HEK293 (cell line): ENCODE results near the gene TRUB2.

Experiments used
- CTCF ChIA-PET: fragments of 350-600 bp; formaldehyde crosslinking; extraction: SDS; loops from one replicate; lab custom pipeline; 2021; ENCODE audit warnings: antibody characterized with exemption; lab: Yijun Ruan, JAX
- POLR2A ChIA-PET: fragments of 300-600 bp; formaldehyde crosslinking; extraction: SDS; loops from one replicate; lab custom pipeline; 2020; ENCODE audit warnings: antibody characterized with exemption, inconsistent platforms; lab: Yijun Ruan, JAX
- H3K27ac ChIP-seq: fragments of 200-500 bp; sonication (Bioruptor generic); 2 replicates; pipeline ENCODE4 v1.5.1; 2014; ENCODE audit warnings: low read depth, low read length, control low read depth, inconsistent platforms; ENCODE audit errors: extremely low read depth
- H3K36me3 ChIP-seq, 2 experiments: fragments of 200-500 bp in 1 of 2; sonication (Bioruptor generic) in 1 of 2; 1 replicate in 1 of 2; 2 replicates in 1 of 2; pipeline ENCODE4 v1.5.1; 2014 to 2017; ENCODE audit warnings: inconsistent platforms in 2 of 2, low read length in 2 of 2; ENCODE audit not compliant: control insufficient read depth in 2 of 2, insufficient read depth in 1 of 2
- H3K4me1 ChIP-seq: fragments of 200-500 bp; sonication (Bioruptor generic); 2 replicates; pipeline ENCODE4 v1.5.1; 2014; ENCODE audit warnings: mild to moderate bottlenecking, low read length, inconsistent platforms; ENCODE audit not compliant: control insufficient read depth, insufficient read depth
- H3K4me3 ChIP-seq: 2 replicates; pipeline ENCODE4 v1.5.1; 2011; ENCODE audit warnings: low read depth, mild to moderate bottlenecking, control low read depth, low read length, moderate library complexity
- H3K9me3 ChIP-seq: fragments of 200-500 bp; sonication (Bioruptor generic); 2 replicates; pipeline ENCODE4 v1.5.1; 2014; ENCODE audit warnings: low read depth, low read length, inconsistent platforms; ENCODE audit not compliant: control insufficient read depth, insufficient read depth
- GLI4 ChIP-seq: fragments of 450-650 bp; formaldehyde crosslinking; IDR thresholded peaks from 2 replicates; pipeline ENCODE4 v1.5.1; 2016; ENCODE audit warnings: missing biosample characterization, missing genetic modification characterization
- MEIS1 ChIP-seq: sonication (generic); formaldehyde crosslinking; IDR thresholded peaks from 2 replicates; pipeline ENCODE4 v1.8.1; 2022; ENCODE audit warnings: missing genetic modification reagents, mild to moderate bottlenecking, borderline replicate concordance
- SP3 ChIP-seq: fragments of 450-650 bp; formaldehyde crosslinking; IDR thresholded peaks from 2 replicates; pipeline ENCODE4 v1.5.1; 2016; ENCODE audit warnings: missing biosample characterization, missing genetic modification characterization
- ZBTB8A ChIP-seq: fragments of 450-650 bp; formaldehyde crosslinking; IDR thresholded peaks from 2 replicates; pipeline ENCODE4 v1.5.1; 2016; ENCODE audit warnings: missing biosample characterization, missing genetic modification characterization
- ZNF175 ChIP-seq: fragments of 450-650 bp; formaldehyde crosslinking; IDR thresholded peaks from 2 replicates; pipeline ENCODE4 v1.5.1; 2016; ENCODE audit warnings: missing biosample characterization, missing genetic modification characterization
- ZNF223 ChIP-seq: fragments of 450-650 bp; formaldehyde crosslinking; IDR thresholded peaks from 2 replicates; pipeline ENCODE4 v1.5.1; 2016; ENCODE audit warnings: missing biosample characterization, missing genetic modification characterization
- ZNF248 ChIP-seq: fragments of 450-650 bp; formaldehyde crosslinking; IDR thresholded peaks from 2 replicates; pipeline ENCODE4 v1.5.1; 2017; ENCODE audit warnings: missing biosample characterization, missing genetic modification characterization
- ZNF274 ChIP-seq, 2 experiments: fragments of 200-500 bp in 1 of 2; fragments of 450-650 bp in 1 of 2; sonication (Bioruptor generic) in 1 of 2; formaldehyde crosslinking in 1 of 2; IDR thresholded peaks; 2 replicates each; pipeline versions ENCODE4 v1.5.1 to v1.6.1; 2014 to 2016; ENCODE audit warnings: borderline replicate concordance in 1 of 2, inconsistent platforms in 1 of 2, low read length in 1 of 2, missing biosample characterization in 1 of 2, missing genetic modification characterization in 1 of 2
- ZNF292 ChIP-seq: fragments of 450-650 bp; formaldehyde crosslinking; IDR thresholded peaks from 2 replicates; pipeline ENCODE4 v1.5.1; 2016; ENCODE audit warnings: low read depth, missing biosample characterization, missing genetic modification characterization, borderline replicate concordance
- ZNF510 ChIP-seq: fragments of 450-650 bp; formaldehyde crosslinking; IDR thresholded peaks from 2 replicates; pipeline ENCODE4 v1.5.1; 2018; ENCODE audit warnings: mild to moderate bottlenecking, missing genetic modification characterization, missing biosample characterization; ENCODE audit not compliant: insufficient replicate concordance
- ZNF514 ChIP-seq: fragments of 450-650 bp; formaldehyde crosslinking; IDR thresholded peaks from 2 replicates; pipeline ENCODE4 v1.5.1; 2016; ENCODE audit warnings: missing biosample characterization, missing genetic modification characterization
- ZNF530 ChIP-seq: fragments of 450-650 bp; formaldehyde crosslinking; IDR thresholded peaks from 2 replicates; pipeline ENCODE4 v1.5.1; 2016; ENCODE audit warnings: low read depth, missing biosample characterization, missing genetic modification characterization
- ZNF623 ChIP-seq: fragments of 450-650 bp; formaldehyde crosslinking; IDR thresholded peaks from 2 replicates; pipeline ENCODE4 v1.5.1; 2016; ENCODE audit warnings: missing biosample characterization, missing genetic modification characterization
- TF ChIP-seq, protein P1 (sequence below): fragments of 450-650 bp; formaldehyde crosslinking; IDR thresholded peaks from 2 replicates; pipeline ENCODE4 v1.5.1; 2016; ENCODE audit warnings: missing biosample characterization, missing genetic modification characterization
- TF ChIP-seq, protein P2 (sequence below): fragments of 450-650 bp; formaldehyde crosslinking; conservative IDR thresholded peaks from 2 replicates; pipeline ENCODE4 v1.5.1; 2016; ENCODE audit warnings: low read depth, missing biosample characterization, missing genetic modification characterization
- TF ChIP-seq, protein P3 (sequence below): sonication (generic); formaldehyde crosslinking; IDR thresholded peaks from 2 replicates; pipeline ENCODE4 v1.8.1; 2022; ENCODE audit warnings: mild to moderate bottlenecking, moderate library complexity, missing genetic modification reagents

TRUB2 gene

DNA sequence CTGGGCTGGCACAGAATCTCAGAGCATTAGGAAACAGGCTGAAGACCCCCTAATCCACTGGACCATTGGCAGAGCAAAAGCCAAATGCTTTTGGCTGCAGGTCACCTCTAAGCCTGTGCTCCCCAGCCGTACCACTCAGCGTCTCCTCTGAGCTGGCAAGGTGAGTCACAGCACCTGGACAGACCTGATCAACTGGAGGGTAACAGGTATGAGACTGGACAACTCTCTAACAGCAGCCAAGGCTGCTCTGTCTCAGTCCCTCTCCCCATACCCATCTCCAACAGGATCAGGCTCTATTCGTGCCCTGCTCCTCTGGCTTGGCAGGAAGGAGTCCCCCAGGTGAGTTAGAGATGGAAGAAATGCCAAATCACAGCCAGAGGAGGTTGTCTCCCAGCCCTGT is 51.1 kb downstream of the TRUB2 start (continued):
- TF ChIP-seq, protein P1, sequence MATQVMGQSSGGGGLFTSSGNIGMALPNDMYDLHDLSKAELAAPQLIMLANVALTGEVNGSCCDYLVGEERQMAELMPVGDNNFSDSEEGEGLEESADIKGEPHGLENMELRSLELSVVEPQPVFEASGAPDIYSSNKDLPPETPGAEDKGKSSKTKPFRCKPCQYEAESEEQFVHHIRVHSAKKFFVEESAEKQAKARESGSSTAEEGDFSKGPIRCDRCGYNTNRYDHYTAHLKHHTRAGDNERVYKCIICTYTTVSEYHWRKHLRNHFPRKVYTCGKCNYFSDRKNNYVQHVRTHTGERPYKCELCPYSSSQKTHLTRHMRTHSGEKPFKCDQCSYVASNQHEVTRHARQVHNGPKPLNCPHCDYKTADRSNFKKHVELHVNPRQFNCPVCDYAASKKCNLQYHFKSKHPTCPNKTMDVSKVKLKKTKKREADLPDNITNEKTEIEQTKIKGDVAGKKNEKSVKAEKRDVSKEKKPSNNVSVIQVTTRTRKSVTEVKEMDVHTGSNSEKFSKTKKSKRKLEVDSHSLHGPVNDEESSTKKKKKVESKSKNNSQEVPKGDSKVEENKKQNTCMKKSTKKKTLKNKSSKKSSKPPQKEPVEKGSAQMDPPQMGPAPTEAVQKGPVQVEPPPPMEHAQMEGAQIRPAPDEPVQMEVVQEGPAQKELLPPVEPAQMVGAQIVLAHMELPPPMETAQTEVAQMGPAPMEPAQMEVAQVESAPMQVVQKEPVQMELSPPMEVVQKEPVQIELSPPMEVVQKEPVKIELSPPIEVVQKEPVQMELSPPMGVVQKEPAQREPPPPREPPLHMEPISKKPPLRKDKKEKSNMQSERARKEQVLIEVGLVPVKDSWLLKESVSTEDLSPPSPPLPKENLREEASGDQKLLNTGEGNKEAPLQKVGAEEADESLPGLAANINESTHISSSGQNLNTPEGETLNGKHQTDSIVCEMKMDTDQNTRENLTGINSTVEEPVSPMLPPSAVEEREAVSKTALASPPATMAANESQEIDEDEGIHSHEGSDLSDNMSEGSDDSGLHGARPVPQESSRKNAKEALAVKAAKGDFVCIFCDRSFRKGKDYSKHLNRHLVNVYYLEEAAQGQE (tag by site-specific recombination): no peak
- no peak for TF ChIP-seq MEIS1 (CRISPR knock-in tag)
- no peak for TF ChIP-seq ZNF223
- TF ChIP-seq, protein P2, sequence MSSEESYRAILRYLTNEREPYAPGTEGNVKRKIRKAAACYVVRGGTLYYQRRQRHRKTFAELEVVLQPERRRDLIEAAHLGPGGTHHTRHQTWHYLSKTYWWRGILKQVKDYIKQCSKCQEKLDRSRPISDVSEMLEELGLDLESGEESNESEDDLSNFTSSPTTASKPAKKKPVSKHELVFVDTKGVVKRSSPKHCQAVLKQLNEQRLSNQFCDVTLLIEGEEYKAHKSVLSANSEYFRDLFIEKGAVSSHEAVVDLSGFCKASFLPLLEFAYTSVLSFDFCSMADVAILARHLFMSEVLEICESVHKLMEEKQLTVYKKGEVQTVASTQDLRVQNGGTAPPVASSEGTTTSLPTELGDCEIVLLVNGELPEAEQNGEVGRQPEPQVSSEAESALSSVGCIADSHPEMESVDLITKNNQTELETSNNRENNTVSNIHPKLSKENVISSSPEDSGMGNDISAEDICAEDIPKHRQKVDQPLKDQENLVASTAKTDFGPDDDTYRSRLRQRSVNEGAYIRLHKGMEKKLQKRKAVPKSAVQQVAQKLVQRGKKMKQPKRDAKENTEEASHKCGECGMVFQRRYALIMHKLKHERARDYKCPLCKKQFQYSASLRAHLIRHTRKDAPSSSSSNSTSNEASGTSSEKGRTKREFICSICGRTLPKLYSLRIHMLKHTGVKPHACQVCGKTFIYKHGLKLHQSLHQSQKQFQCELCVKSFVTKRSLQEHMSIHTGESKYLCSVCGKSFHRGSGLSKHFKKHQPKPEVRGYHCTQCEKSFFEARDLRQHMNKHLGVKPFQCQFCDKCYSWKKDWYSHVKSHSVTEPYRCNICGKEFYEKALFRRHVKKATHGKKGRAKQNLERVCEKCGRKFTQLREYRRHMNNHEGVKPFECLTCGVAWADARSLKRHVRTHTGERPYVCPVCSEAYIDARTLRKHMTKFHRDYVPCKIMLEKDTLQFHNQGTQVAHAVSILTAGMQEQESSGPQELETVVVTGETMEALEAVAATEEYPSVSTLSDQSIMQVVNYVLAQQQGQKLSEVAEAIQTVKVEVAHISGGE: no peak
- TF ChIP-seq ZNF530: no peak
- no peak for TF ChIP-seq ZNF292 (tag by site-specific recombination)
- TF ChIP-seq ZNF514 (tag by site-specific recombination): no peak
- no peak for TF ChIP-seq ZNF175 (tag by site-specific recombination)
- TF ChIP-seq GLI4 (tag by site-specific recombination): no peak
- no peak for TF ChIP-seq ZNF274 (IDR thresholded peaks at IDR 0.05; ENCODE audit: low read length)
- TF ChIP-seq ZNF274 (tag by site-specific recombination; IDR thresholded peaks at IDR 0.05; ENCODE audit: borderline replicate concordance): no peak
- no peak for TF ChIP-seq ZNF623

DNA sequence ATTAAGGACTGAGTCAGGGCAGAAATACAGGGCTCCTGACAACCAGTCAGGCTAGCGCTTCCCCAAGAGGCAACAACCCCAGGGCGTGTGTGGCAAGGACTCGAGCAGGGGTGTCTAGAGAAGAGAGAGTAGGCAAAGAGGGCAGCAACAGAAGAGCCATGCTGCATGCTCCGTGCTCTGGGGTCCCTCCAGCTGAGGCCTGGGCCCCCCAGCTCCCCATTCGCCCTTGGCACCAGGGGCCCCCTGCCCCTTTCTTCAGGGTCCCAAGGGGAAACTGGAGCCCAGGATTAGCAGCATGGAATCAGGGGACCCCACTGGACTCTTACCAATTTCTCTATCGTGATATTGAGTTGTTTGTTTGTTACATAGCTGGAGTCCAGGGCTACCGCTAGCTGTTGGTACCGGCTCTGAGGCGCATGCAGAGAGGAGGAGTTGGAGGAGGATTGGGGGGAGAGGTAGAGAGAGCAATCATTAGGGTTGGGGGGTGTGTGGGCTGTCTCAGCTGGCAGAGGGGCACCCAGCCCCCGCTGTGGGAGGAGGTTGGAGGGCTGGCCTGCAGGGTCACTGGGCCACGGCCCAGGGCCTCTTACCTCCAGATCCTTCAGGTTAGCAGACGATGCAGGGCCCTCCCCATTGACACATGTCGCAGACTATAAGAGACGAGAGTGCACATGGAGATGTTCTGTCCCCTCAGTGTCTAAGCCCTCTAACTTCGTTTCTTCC is 55.2 kb downstream of the TRUB2 start:
- Histone ChIP-seq H3K9me3 (no peaks in the 10 kb centered on the region), H3K4me3 (no peak overlapping the region), H3K4me1 (no peaks in the 10 kb centered on the region), H3K27ac (no peak overlapping the region), H3K36me3 (peaks cover 0 to 73% of the 10 kb centered on the region in 2 experiments; a peak in 2 of 3 replicates)
- POLR2A ChIA-PET: interaction anchor here (1.6 kb wide), 1 partner anchor 9 kb away, joined by 4 read pairs; the partner anchor contains the start of genes GOLGA2 and SWI5
- TF ChIP-seq, protein P3, sequence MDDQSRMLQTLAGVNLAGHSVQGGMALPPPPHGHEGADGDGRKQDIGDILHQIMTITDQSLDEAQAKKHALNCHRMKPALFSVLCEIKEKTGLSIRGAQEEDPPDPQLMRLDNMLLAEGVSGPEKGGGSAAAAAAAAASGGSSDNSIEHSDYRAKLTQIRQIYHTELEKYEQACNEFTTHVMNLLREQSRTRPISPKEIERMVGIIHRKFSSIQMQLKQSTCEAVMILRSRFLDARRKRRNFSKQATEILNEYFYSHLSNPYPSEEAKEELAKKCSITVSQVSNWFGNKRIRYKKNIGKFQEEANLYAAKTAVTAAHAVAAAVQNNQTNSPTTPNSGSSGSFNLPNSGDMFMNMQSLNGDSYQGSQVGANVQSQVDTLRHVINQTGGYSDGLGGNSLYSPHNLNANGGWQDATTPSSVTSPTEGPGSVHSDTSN (CRISPR knock-in tag): no peak
- no peak for TF ChIP-seq SP3 (tag by site-specific recombination)
- TF ChIP-seq ZNF510 (tag by site-specific recombination): no peak
- TF ChIP-seq ZNF248 (tag by site-specific recombination): no peak
- no peak for TF ChIP-seq ZBTB8A
- CTCF ChIA-PET: interaction anchor here (0.5 to 1.2 kb wide), 5 partner anchors 12 to 1939 kb away, joined by 3 to 6 read pairs (median 5); no protein-coding TSS in a partner anchor
